GM19463 (cell line): ENCODE results near the gene ULK2.
"Not testable (repeated sequence)": the region's sequence is repeated elsewhere in the genome, so short reads cannot be mapped to it uniquely, and the experiment has no call there.

Experiments used
- ATAC-seq: cut with Tn5 transposase; IDR thresholded peaks from one replicate; pipeline ENCODE4 v1.9.1; 2021; ENCODE audit warnings: mild to moderate bottlenecking, moderate library complexity; ENCODE audit not compliant: unreplicated experiment

The ULK2 gene

DNA sequence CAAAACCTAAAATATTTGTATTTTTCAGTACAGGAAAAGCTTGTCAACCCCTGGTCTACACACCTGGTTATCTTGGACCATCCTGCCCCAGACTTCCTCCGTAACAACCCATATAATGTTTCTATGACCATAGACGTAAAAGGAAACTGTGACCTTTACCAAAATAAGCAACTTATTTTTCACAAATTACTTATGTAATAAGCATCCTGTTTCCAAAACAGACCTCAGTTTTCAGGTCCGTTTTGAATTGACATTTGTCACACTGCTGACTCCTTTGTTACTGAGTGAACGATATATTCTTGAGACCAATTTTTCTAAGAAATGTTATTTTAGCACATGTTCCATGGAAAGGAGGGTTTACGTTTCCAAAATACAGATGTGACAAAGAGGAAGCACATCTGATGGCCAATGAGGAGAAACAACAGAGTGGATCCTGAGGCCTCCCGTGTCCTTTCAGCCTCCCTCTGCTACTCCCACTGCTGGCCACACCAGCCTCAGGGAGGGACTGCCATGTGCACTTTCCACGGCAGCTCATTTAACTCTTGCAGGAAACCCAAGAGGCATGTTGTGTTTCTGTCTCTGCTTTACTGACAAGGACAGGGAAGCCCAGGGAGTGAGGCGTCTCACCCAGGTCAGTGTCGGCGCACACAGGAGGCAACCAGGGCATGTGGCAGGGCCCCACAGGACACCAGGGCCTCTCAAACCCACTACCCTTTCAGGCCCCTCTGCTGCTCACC, 99.5 kb downstream of the ULK2 start:
- no peak for ATAC-seq

DNA sequence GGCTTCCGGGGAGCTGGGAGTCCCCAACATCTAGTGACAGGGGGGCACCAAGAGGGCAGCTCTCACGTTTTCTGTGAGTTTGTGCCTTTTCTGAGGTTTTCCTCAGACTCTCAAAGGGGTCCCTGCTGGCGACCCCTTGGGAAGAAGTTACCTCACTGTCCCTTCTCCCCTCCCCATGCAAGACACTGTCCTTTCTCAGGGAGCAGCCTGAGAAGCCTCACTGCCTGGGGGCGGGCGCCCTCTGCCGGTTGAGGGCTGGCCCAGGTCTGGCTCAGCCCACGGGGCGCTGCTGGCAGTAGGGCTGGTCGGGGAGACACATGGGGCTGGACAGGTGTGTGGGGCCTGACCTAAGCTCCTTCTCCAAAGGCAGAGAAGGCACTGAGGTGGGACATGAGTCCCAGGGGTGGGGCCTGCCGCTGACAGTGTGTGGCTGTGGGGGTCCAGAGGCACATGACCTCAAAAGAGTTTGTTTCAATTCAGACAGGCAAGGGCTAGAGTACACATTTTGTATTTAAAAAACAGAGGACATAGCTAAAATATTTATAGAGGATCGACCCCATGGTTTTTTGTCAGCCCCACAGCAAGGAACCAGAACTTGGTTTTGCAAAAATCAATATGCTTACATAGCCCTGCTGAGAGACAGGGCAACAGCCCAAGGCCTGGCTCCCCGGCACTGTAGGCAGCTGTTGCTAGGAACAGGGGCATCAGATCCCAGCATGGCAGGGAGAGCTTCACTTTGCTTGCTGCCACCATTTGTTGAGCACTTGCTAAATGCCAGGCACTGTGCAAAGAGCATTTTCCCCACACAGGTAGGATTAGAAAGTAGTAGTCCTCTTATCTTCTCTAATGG, 101.1 kb downstream of the ULK2 start:
- peak; percentile 61 for ATAC-seq

GRCh38 chr17:19766016-19766415, 101.7 kb downstream of the ULK2 start:
- ATAC-seq: no peak

- not testable (repeated sequence) for ATAC-seq
Measured at GRCh38 chr17:19763991-19764390, 103.7 kb downstream of the ULK2 start.

DNA sequence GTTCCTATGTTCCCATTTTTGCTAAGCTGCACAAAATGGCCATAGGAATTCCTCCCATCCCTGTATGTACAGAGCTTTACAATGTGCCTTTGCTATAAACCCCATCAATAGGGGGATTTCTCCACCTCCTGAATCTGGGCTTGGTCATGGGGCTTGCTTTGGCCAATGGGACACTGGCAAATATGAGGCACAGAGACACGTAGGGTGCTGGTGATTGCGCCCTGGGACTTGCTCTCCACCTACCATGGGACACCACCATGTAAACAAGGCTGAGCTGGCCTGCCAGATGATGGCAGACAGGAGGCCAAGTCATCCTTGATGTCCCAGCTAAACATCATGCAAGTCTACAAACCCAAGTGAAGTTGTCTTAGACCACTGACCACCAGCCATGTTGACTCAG, 104.3 kb downstream of the ULK2 start:
- ATAC-seq: no peak

- no peak for ATAC-seq
Measured at GRCh38 chr17:19762515-19762961, 105.2 kb downstream of the ULK2 start.

DNA sequence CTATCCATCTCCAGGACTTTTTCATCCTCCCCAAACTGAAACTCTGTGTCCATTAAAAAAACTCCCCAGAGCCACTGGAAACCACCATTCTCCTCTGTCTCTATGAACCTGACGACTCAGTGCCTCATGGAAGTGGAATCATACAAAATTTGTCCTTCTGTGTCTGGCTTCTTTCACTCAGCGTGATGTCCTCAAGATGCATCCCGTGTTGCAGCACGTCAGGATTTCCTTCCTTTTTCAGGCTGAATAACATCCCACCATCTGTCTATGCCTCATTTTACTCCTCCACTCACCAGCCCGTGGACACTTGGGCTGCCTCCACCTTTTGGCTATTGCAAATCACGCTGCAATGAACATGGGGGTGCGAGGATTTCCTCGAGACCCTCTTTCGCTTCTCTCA, 107.0 kb downstream of the ULK2 start:
- ATAC-seq: no peak

DNA sequence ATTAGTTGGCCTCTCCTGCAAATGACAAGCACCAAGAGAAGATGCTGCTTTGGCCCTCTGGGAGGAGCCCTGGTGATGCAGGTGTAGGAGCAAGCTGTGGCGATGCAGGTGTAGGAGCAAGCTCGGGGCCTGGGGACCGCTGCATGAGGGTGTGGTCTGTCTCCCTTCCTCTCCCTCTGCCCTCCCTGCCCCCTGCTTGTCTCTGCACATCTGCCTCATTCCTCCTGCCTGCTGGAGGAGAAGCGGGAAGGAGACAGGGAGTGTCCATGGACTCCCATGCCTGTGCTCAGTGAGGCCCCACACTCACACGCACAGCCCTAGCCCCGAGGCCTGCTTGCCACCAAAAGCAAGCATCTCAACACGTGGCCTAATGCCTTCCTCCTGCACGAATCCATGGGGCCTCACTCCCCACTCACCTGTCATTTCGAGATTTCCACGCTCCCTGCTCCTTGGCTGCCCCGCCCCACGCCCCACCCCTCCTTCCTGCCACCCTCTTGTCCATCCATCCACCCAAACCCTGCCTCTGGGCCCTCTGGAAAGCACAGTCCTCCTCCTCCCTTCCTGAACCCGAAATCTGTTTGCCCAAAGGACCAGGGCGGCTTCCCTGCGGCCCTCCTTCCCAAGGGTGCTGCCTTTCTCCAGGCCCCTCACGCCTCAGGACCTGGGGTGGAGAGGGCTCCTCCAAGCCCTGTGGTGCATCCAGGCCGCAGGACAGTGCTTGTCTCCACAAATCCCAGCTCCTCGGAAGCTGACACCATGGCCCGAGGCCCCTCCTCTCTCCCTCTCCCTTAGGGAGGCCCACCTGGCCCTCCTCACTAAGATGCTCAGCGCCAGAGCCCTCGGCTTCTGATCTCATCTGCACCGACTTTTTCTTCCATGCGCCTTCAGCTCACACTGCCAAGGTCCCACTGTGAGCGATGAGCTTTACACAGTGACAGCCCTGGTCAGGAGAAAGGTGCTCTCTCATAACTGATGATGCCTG, 107.9 kb downstream of the ULK2 start:
- ATAC-seq: no peak

DNA sequence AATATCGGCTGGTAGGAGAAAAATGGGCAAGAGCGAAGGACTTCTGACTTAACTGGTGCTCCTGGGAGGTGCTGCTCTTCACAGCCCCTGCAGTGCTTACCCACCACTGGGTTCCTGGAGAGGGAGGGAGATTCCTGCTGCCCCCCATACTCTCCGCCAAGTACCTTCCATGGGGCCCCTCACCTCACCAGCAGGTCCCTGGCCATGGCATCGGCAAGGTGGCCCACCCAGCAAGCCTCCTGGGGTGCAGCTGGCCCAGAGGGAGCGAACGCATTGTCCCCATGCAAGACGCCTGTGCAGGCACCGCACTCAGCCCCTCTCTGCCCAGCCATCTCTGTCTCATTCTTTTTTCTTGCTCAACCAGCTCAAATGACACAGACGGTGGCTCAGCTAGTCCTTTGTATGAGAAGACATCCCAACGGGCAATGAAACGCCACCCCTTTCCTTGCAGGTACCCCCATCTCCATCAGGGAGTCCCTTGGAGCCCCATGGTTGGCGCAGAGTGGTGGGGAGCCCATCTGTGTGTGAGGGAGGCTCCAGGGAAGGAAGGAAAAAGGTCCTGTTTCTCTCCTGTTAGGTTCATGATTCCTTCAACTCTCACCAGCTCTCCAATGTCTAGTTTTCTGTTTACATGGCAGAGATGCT, 110.1 kb downstream of the ULK2 start:
- ATAC-seq: no peak

GRCh38 chr17:19756546-19756945, 111.2 kb downstream of the ULK2 start:
- no peak for ATAC-seq

DNA sequence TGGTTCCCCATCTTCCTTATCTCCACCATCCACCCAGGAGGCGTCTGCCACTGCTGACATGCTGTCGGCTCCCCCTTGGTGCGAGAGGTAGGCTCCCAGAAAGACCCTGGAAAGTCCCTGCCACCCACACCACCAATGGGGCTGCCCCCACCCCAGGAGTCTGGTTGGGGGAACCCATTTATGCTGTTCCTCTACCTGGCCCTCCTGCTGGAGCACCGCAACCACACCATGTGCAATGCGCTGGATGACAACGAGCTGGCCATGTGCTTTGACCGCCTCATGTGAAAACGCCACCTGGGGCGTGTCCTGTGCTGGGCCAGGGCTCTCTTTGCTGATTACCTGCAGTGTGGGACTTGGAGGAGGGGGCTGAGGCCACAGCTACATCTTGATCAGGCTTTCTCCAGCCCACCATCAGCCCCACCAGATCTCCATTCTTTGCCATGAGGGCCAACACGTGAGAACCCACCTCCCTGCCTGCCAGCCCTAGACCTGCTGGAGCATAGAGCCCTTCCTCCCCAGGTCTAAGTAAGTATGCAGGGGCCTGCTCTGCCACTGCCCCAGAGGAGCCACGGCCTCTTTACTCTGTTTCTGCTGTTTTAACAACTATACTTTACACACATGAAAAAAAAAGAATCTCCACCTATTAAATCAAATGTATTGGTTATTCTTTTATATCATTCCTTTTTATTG, 111.8 kb downstream of the ULK2 start:
- peak; percentile 43 for ATAC-seq

GRCh38 chr17:19755392-19755791, 112.3 kb downstream of the ULK2 start:
- ATAC-seq: no peak

DNA sequence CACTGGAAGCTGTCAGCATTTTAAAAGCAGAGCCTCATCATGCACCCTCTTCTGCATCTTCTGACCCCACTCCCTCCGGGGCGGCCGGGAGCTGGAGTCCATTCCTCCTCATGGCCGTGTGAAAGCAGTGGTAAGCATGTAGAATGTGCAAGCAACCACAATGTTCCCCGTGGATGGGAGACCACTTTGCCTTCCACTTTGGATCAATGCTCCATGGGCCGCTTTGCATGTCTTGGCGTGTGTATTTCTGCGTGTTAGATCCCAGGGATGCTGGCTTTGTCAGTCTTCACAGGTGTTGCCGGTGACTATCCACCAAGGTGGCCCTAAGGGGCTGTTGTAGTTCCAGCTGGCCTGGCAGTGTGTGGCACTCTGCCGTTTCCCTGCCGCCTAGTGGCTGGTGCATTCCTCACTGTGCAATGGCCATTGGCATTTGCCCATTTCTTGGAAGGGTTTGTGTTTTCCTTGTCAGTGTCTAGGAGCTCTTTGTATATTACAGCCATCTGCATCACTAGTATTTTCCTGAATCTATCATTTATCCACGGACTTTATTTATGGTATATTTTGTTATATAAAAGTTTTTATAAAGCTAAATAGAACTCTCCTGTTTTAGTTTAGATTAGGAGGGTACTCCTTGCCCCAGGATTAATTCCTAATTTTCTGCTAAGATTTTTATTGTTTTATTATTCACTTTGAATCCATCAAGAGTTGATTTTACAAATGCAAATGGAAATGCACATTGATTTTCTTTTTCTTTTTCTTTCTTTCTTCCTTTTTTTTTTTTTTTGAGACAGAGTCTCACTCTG, 113.9 kb downstream of the ULK2 start:
- ATAC-seq: no peak

DNA sequence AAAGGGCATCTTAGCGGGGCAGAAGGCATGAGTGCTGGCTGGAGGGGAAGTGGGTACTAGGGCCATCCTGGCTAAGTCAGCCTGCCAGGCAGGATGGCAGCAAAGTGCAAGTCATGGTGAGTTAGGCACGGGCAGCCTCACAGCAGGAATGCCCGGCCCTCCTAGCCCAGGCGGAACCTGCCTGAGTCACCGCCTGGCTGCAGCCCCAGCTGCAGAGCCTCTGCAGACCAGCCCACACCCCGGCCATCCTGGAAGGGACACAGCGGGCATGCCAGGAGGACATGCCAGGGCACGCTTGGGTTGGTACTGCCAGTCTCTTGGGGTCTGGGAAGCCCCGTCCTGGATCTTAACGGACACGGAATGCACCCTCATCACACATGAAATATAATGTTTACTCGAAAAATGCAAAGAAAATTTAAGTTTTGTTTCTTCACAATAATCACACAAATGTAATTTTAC, 114.7 kb downstream of the ULK2 start:
- ATAC-seq: no peak

DNA sequence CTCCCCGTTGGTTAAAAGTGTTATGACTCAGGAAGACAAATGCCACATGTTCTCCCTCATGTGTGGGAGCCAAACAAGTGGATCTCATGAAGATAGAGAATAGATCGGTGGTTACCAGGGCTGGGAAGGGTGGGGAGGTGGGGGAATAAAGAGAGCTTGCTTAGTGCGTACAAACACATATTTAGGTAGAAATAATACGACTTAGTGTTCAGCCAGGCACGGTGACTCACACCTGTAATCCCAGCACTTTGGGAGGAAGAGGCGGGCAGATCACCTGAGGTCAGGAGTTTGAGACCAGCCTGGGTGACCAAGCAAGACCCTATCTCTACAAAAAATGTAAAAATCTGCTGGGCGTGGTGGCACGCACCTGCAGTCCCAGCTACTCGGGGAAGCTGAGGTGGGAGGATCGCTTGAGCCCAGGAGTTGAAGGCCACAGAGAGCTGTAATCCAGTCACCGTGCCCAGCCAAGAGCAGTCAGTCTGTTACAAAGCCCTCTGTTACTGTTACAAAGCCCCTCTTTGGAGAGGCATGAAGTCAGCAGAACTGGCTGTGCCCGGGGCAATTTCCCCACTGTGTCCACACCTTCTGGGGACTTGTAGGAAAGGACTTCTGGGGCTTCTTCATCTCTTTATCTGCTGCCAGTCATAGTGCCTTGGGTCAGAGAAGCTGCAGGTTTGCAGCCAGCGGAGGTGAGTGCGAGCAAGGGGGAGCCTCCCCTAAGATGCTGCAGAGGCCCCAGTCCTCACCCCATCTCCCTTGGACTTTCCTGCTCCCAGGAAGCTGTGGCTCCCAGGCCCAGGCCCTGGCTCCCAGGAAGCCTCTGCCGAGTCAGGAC, 115.3 kb downstream of the ULK2 start:
- no peak for ATAC-seq

DNA sequence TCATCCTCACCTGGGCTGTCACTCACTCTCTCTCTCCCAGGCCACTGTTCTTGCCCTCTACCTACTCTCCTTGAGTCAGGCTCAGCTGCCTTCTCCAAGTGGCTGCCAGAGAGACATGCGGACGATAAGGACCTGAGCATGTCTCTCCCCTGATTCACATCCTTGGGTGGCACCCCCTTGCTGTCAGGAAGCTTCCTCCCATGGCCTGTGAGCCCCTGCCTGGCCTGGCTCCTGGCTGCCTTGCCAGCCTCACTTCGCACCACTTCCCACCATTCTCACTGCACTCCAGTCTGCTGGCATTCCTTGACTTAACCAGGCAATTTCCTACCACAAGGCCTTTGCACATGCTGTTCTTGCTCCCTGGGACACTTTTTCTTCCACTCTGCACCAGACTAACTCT, 116.9 kb downstream of the ULK2 start:
- ATAC-seq: no peak

DNA sequence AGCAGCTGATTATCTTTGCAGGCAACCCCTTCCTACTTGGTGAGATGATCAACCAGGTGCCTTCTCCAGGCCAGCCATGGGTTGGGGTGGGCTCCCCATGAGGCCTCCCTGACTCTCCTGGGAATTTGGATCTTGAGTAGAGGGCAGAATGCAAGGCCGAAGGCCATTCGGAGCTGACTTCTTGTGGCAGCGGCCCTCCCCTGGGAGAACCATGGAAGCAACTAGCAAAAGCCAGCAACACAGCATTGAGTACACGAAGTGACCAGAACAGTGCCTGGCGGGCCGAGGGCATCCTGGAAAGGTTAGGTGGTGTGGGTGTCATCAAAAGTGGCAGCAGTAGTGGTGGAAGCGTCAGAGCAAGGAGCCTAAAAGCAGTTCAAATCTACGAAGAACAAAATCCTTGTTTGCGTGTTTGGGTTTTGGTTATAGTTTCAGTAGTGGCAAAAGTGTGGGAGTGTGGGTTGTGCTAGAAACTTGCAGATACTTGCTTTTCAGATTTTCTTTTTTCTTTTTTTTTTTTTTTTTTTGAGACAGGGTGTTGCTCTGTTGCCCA, 117.6 kb downstream of the ULK2 start:
- no peak for ATAC-seq

DNA sequence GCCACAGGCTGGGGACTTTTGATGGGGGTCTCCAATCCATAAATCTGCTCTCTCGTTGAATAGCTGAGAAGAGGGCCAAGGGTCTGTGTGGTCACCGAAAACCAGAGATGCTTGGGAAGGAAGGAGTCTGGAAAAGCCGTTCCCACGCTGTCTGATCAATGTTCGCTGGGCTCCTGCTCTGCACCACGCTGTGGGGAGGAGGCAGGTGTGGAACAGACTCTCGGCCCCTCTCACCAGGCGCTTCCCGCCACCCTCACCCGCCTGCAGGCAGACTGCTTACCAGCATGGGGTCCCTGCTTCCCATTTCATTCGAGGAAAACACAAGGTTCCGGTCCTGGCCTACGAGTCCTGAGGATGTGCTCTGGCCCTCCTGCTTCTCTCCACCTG, 118.9 kb downstream of the ULK2 start:
- ATAC-seq: no peak
